ENCODE results near the gene PDHX. TPM values are rescaled to one million over a fixed set of nuclear protein-coding genes. Genes with fewer than 3 reads are reported as not detected.
A peak's percentile ranks its signal among the peaks of the same experiment; 100 is the strongest.
"Not testable (repeated sequence)": the region's sequence is repeated elsewhere in the genome, so short reads cannot be mapped to it uniquely, and the experiment has no call there.

Gene PDHX
- total RNA-seq, 1 experiment from 2014 or later = 63.0 TPM

DNA sequence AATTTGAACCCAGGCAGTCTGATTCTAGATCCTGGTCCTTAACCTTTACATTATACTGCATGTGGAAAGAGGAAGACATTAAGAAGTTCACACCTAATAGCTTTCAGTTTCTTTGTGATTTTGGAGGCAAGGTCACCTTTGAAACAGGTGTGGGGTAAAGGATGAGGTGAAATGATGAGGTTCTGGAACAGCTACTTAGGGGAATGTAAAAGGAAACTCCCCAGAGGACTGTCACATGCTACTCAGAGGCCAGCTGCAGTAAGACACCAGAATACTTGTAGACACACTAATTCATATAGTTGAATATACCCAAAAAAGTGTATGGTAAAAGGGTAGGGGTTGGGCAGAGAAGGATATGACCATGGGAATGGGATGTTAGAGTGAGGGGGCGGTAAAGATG, 5.6 kb upstream of the PDHX start:
- no peak for ATAC-seq
- no peaks in the 10 kb centered on the region for H3K9me3 ChIP-seq (ENCODE audit: control insufficient read depth, insufficient read depth, low read depth, low read length)
- in situ Hi-C loops (cut with HindIII; ENCODE audit: low pct_unique_long_range_greater_than_20kb, low sequenced_read_pairs) = no loop called here
- no peaks in the 10 kb centered on the region for H3K27me3 ChIP-seq (ENCODE audit: control insufficient read depth, insufficient read depth, low read length)
- CTCF ChIA-PET = no interaction called here
- H3K36me3 ChIP-seq (ENCODE audit: control insufficient read depth, insufficient read depth, low read length) = no peaks in the 10 kb centered on the region
- TF ChIP-seq SIN3A (IDR thresholded peaks at IDR 0.05; ENCODE audit: borderline replicate concordance, insufficient read depth, low read depth, low read length) = no peak
- BruUV-seq (replicated peaks) = no TSS peak
- intact Hi-C loops (cut with micrococcal nuclease; ENCODE audit: unreplicated experiment) = no loop called here
- DNase-seq (ENCODE audit: low read depth, low spot score) = no peak
- H3K27ac ChIP-seq (ENCODE audit: low read length) = no peak overlapping the region
- POLR2A ChIA-PET = no interaction called here
- H3K4me3 ChIP-seq (ENCODE audit: low read depth in 2 of 2, low read length in 2 of 2) = no peak overlapping the region
- 0 out of 2 replicates have a peak, but pooled peaks cover 3% of the 10 kb centered on the region for H3K4me1 ChIP-seq (ENCODE audit: control insufficient read depth, insufficient read depth, low read length)

- ATAC-seq (no peak), DNase-seq (ENCODE audit: low read depth, low spot score) (no peak)
- ChIA-PET POLR2A (no interaction called here), CTCF (no interaction called here)
- no TSS peak for BruUV-seq (replicated peaks)
- H3K9me3 ChIP-seq (ENCODE audit: control insufficient read depth, insufficient read depth, low read depth, low read length) = no peaks in the 10 kb centered on the region
- intact Hi-C loops (cut with micrococcal nuclease; ENCODE audit: unreplicated experiment) (no loop called here), in situ Hi-C loops (cut with HindIII; ENCODE audit: low pct_unique_long_range_greater_than_20kb, low sequenced_read_pairs) (no loop called here)
- H3K27ac ChIP-seq (ENCODE audit: low read length) = no peak overlapping the region
- 0 out of 2 replicates have a peak, but pooled peaks cover 3% of the 10 kb centered on the region for H3K4me1 ChIP-seq (ENCODE audit: control insufficient read depth, insufficient read depth, low read length)
- TF ChIP-seq CTCF (IDR thresholded peaks at IDR 0.05) = no peak
- H3K4me3 ChIP-seq (ENCODE audit: low read depth in 2 of 2, low read length in 2 of 2) = no peak overlapping the region
- peaks cover under 1% of the 10 kb centered on the region; the same call in 1 of the 2 replicates for H3K36me3 ChIP-seq (ENCODE audit: control insufficient read depth, insufficient read depth, low read length)
- no peaks in the 10 kb centered on the region for H3K27me3 ChIP-seq (ENCODE audit: control insufficient read depth, insufficient read depth, low read length)
Measured at GRCh38 chr11:34911676-34912075, 4.7 kb upstream of the PDHX start.

GRCh38 chr11:34913556-34913955, 2.9 kb upstream of the PDHX start:
- in situ Hi-C loops (cut with HindIII; ENCODE audit: low pct_unique_long_range_greater_than_20kb, low sequenced_read_pairs); H3K27ac ChIP-seq (ENCODE audit: low read length); H3K27me3 ChIP-seq (ENCODE audit: control insufficient read depth, insufficient read depth, low read length); intact Hi-C loops (cut with micrococcal nuclease; ENCODE audit: unreplicated experiment); CTCF ChIA-PET; DNase-seq (ENCODE audit: low read depth, low spot score); H3K4me3 ChIP-seq (ENCODE audit: low read depth in 2 of 2, low read length in 2 of 2); ATAC-seq; H3K36me3 ChIP-seq (ENCODE audit: control insufficient read depth, insufficient read depth, low read length); H3K9me3 ChIP-seq (ENCODE audit: control insufficient read depth, insufficient read depth, low read depth, low read length); BruUV-seq (replicated peaks): not testable (repeated sequence)
- POLR2A ChIA-PET = interaction anchor here (0.6 kb wide), 2 partner anchors 95 to 99 kb away, joined by 4 read pairs; no protein-coding TSS in a partner anchor
- H3K4me1 ChIP-seq (ENCODE audit: control insufficient read depth, insufficient read depth, low read length) = peaks cover 14% of the 10 kb centered on the region

DNA sequence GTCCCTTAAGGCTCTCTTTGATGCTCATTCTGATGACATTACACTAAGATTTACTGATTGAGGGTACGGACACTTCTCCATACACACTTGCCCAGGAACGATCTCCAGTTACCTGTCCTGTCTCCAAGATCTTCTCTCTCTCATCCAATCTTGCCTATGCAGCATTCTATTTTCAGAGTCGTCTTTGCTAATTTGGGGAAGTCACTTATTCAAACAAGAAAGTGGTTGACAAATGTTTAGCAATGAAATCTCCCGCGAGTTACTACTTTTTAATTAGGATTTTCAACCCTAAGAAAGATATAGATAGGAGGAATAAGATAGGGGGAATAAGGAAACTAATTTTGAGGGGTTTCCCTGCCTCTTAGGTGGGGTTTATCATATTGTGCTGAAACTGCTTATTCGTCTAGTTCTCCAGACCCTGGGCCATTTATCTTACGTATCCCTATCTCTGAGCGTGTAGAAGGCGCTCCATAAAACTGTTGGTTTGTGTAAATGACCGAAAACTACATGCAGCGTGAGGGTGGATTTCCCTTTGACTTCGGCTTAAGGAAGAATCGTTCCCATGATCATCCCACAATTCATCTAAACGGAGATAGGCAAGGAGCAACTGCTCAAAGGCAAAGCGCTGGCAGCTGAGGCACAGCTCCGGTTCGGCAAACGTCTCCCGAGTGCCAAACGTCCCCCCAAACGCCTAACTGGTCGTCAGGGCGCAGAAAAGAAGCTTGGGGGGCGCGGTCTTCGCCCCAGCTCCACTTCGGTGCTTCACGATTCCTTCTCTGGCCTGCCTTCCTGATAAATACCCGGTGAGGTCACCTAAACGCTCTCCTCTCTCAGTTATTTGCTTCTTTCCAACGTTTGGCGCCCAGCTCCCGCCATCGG, 1.0 kb upstream of the PDHX start:
- CTCF ChIA-PET = no interaction called here
- in situ Hi-C loops (cut with HindIII; ENCODE audit: low pct_unique_long_range_greater_than_20kb, low sequenced_read_pairs) = no loop called here

More for the DNA sequence above, 1.0 kb upstream of the PDHX start:
- POLR2A ChIA-PET = interaction anchor here (0.7 kb wide), 1 partner anchor 15 kb away, joined by 4 read pairs; no protein-coding TSS in a partner anchor
- DNase-seq (ENCODE audit: low read depth, low spot score) = no peak
- TSS peak; percentile 75 for BruUV-seq (replicated peaks)
- intact Hi-C loops (cut with micrococcal nuclease; ENCODE audit: unreplicated experiment) = no loop called here
- peak overlapping the region; percentile 99 for H3K27ac ChIP-seq (ENCODE audit: low read length)
- no peaks in the 10 kb centered on the region for H3K9me3 ChIP-seq (ENCODE audit: control insufficient read depth, insufficient read depth, low read depth, low read length)
- no peak for TF ChIP-seq TCF7L2 (IDR thresholded peaks at IDR 0.05; ENCODE audit: low read depth, low read length)
- TF ChIP-seq, protein P1, sequence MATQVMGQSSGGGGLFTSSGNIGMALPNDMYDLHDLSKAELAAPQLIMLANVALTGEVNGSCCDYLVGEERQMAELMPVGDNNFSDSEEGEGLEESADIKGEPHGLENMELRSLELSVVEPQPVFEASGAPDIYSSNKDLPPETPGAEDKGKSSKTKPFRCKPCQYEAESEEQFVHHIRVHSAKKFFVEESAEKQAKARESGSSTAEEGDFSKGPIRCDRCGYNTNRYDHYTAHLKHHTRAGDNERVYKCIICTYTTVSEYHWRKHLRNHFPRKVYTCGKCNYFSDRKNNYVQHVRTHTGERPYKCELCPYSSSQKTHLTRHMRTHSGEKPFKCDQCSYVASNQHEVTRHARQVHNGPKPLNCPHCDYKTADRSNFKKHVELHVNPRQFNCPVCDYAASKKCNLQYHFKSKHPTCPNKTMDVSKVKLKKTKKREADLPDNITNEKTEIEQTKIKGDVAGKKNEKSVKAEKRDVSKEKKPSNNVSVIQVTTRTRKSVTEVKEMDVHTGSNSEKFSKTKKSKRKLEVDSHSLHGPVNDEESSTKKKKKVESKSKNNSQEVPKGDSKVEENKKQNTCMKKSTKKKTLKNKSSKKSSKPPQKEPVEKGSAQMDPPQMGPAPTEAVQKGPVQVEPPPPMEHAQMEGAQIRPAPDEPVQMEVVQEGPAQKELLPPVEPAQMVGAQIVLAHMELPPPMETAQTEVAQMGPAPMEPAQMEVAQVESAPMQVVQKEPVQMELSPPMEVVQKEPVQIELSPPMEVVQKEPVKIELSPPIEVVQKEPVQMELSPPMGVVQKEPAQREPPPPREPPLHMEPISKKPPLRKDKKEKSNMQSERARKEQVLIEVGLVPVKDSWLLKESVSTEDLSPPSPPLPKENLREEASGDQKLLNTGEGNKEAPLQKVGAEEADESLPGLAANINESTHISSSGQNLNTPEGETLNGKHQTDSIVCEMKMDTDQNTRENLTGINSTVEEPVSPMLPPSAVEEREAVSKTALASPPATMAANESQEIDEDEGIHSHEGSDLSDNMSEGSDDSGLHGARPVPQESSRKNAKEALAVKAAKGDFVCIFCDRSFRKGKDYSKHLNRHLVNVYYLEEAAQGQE (IDR thresholded peaks at IDR 0.05; ENCODE audit: insufficient read depth in 1 of 2, low read depth in 2 of 2, low read length in 1 of 2) = no peak
- no peak for TF ChIP-seq SIN3A (IDR thresholded peaks at IDR 0.05; ENCODE audit: borderline replicate concordance, insufficient read depth, low read depth, low read length)
- TF ChIP-seq POLR2AphosphoS5 (IDR thresholded peaks at IDR 0.05; ENCODE audit: low read depth, low read length) = peak; percentile 53
- H3K27me3 ChIP-seq (ENCODE audit: control insufficient read depth, insufficient read depth, low read length) = no peaks in the 10 kb centered on the region
- H3K4me3 ChIP-seq (ENCODE audit: low read depth in 2 of 2, low read length in 2 of 2) = peak overlapping the region; percentile 87 to 97
- ATAC-seq = peak; percentile 13
- peaks cover 24% of the 10 kb centered on the region for H3K4me1 ChIP-seq (ENCODE audit: control insufficient read depth, insufficient read depth, low read length)
- peaks cover 11% of the 10 kb centered on the region; the same call in 1 of the 2 replicates for H3K36me3 ChIP-seq (ENCODE audit: control insufficient read depth, insufficient read depth, low read length)

Measured in Panc1 (cell line).